ENCODE measurements around the gene POU6F2. TPM values are rescaled to one million over a fixed set of nuclear protein-coding genes. Genes with fewer than 3 reads are reported as not detected.
A peak's percentile ranks its signal among the peaks of the same experiment; 100 is the strongest.

The POU6F2 gene
- total RNA-seq, 4 donors from 2014 or later = 0.48 to 0.82 TPM; not detected in 2

DNA sequence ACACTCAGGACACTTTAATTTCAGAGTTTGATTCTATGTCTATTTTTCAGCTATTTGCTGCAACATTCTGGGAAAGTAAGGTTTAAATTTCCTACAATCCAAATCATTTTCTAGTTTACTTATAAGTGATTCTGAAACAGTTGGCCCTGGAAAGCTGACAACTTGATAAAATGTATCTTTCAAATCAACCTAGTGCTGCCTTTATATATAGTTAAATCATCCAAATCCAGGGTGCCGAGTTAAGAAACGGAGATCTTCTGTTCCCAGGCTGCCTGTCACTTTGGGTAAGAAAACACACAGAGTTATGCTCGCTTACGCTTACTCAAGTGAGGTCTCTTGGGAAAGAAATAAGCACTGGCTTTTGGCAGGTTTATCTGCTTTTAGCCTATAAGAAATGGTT lies 175.0 kb downstream of the POU6F2 start:
- WGBS, 2 donors (ENCODE audit: low coverage in 1 of 2) = 78 to 89% methylated on average over 4 of the region's 4 CpGs
- no peak overlapping the region for H3K4me3 ChIP-seq
- H3K27me3 ChIP-seq = no peaks in the 10 kb centered on the region
- no peaks in the 10 kb centered on the region for H3K36me3 ChIP-seq
- TF ChIP-seq CTCF (IDR thresholded peaks at IDR 0.05) (no peak), POLR2AphosphoS5 (IDR thresholded peaks at IDR 0.05) (no peak), POLR2A (IDR thresholded peaks at IDR 0.05) (no peak), EP300 (IDR thresholded peaks at IDR 0.05; ENCODE audit: low read depth) (no peak)
- in situ Hi-C loops (cut with MboI; ENCODE audit: low pct_ligation_motif_present in 1 of 4, low pct_unique_long_range_greater_than_20kb in 1 of 4, low sequenced_read_pairs in 3 of 4) = no loop called here
- H3K4me1 ChIP-seq = no peaks in the 10 kb centered on the region
- intact Hi-C loops (cut with DNase I; ENCODE audit: low total_unique reads) = no loop called here
- H3K27ac ChIP-seq = no peak overlapping the region
- DNase-seq = no peak
- no peaks in the 10 kb centered on the region for H3K9me3 ChIP-seq

DNA sequence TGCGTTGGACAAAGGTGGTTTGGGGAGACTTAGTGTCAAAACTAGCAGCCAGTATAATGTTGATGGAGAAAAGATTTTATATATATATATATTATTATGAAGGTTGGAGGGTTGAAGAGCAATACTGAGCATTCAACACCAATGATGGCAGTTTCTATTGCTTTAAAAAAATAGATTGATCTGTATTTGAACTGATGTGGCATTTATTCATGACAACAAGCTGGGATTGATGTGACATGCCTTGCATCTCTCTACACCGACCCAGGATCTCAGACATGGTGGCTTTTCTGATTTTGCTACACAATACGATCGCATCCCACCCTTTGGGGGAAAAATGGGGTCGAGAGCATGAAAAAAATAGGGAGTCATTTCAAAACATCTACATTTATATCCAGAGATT lies 175.4 kb downstream of the POU6F2 start:
- Histone ChIP-seq H3K36me3 (no peaks in the 10 kb centered on the region), H3K27ac (no peak overlapping the region), H3K4me1 (no peaks in the 10 kb centered on the region), H3K4me3 (no peak overlapping the region), H3K9me3 (no peaks in the 10 kb centered on the region), H3K27me3 (no peaks in the 10 kb centered on the region)
- intact Hi-C loops (cut with DNase I; ENCODE audit: low total_unique reads) (no loop called here), in situ Hi-C loops (cut with MboI; ENCODE audit: low pct_ligation_motif_present in 1 of 4, low pct_unique_long_range_greater_than_20kb in 1 of 4, low sequenced_read_pairs in 3 of 4) (no loop called here)
- WGBS, 2 donors (ENCODE audit: low coverage in 1 of 2) = 87 to 89% methylated on average over 4 to 5 of the region's 5 CpGs
- no peak for TF ChIP-seq POLR2AphosphoS5 (IDR thresholded peaks at IDR 0.05)
- no peak for DNase-seq

DNA sequence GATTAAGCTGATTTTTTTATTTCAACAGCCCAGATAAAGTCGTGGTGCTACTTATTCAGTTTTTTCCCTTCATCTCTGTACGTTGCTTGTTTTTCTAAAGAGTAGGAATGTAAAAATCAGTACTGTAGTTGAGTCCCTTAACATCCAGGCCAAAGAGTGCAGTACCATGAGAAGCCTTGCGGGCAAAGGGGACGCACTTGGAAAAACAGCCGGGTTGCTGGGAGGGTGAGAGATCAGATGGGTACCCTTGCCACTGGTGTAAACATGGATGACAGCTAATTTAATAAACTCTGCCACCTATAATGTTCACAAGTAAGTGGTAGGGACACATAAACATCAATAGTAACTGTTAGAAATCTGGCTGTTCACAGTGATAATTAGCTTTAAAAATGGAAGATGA lies 175.9 kb downstream of the POU6F2 start:
- no peak for DNase-seq
- in situ Hi-C loops (cut with MboI; ENCODE audit: low pct_ligation_motif_present in 1 of 4, low pct_unique_long_range_greater_than_20kb in 1 of 4, low sequenced_read_pairs in 3 of 4) (no loop called here), intact Hi-C loops (cut with DNase I; ENCODE audit: low total_unique reads) (no loop called here)
- Histone ChIP-seq H3K9me3 (no peaks in the 10 kb centered on the region), H3K27me3 (no peaks in the 10 kb centered on the region), H3K4me1 (no peaks in the 10 kb centered on the region), H3K27ac (no peak overlapping the region), H3K36me3 (no peaks in the 10 kb centered on the region), H3K4me3 (no peak overlapping the region)
- WGBS, 2 donors (ENCODE audit: low coverage in 1 of 2) = 71 to 90% methylated on average over 5 of the region's 5 CpGs
- TF ChIP-seq POLR2A (IDR thresholded peaks at IDR 0.05) = no peak
- peak in 1 of 5 experiments; percentile 8 for TF ChIP-seq CTCF (IDR thresholded peaks at IDR 0.05)

GRCh38 chr7:39154815-39155214 lies 177.1 kb downstream of the POU6F2 start:
- Histone ChIP-seq H3K27me3 (no peaks in the 10 kb centered on the region), H3K9me3 (no peaks in the 10 kb centered on the region), H3K4me3 (no peak overlapping the region), H3K36me3 (no peaks in the 10 kb centered on the region), H3K27ac (no peak overlapping the region), H3K4me1 (no peaks in the 10 kb centered on the region)
- 69% methylated on average over 2 of the region's 2 CpGs; no CpG with 5 or more reads in 1 of the 2 donors for WGBS, 2 donors (ENCODE audit: low coverage in 1 of 2)
- DNase-seq = no peak
- intact Hi-C loops (cut with DNase I; ENCODE audit: low total_unique reads) = no loop called here
- no peak for TF ChIP-seq CTCF (IDR thresholded peaks at IDR 0.05)
- TF ChIP-seq POLR2AphosphoS5 (IDR thresholded peaks at IDR 0.05) = no peak
- no peak for TF ChIP-seq POLR2A (IDR thresholded peaks at IDR 0.05)
- no peak for TF ChIP-seq EP300 (IDR thresholded peaks at IDR 0.05; ENCODE audit: low read depth)
- in situ Hi-C loops (cut with MboI; ENCODE audit: low pct_ligation_motif_present in 1 of 4, low pct_unique_long_range_greater_than_20kb in 1 of 4, low sequenced_read_pairs in 3 of 4) = no loop called here

DNA sequence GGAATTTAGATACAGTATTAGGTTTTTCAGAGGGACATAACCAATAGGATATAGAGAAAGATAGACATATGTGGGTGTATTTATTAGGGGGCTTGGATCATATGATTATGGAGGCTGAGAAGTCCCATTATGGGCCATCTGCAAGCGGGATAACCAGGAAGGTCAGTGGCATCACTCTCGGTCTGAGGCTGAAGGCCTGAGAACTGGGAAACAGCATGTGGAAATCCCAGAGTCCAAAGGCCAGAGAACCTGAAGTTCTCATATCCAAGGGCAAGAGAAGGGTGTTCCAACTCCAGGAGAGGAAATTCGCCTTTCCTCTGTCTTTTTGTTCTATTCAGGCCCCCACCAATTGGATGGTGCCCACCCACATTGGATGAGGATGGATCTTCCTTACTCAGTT lies 180.7 kb downstream of the POU6F2 start:
- in situ Hi-C loops (cut with MboI; ENCODE audit: low pct_ligation_motif_present in 1 of 4, low pct_unique_long_range_greater_than_20kb in 1 of 4, low sequenced_read_pairs in 3 of 4) (no loop called here), intact Hi-C loops (cut with DNase I; ENCODE audit: low total_unique reads) (no loop called here)
- H3K4me3 ChIP-seq = no peak overlapping the region
- 40 to 82% methylated on average over 1 to 3 of the region's 3 CpGs for WGBS, 2 donors (ENCODE audit: low coverage in 1 of 2)
- H3K4me1 ChIP-seq = no peaks in the 10 kb centered on the region
- no peak overlapping the region for H3K27ac ChIP-seq
- DNase-seq = no peak
- H3K36me3 ChIP-seq = no peaks in the 10 kb centered on the region
- no peaks in the 10 kb centered on the region for H3K27me3 ChIP-seq
- H3K9me3 ChIP-seq = no peaks in the 10 kb centered on the region
- TF ChIP-seq CTCF (IDR thresholded peaks at IDR 0.05) = no peak
- no peak for TF ChIP-seq EP300 (IDR thresholded peaks at IDR 0.05; ENCODE audit: low read depth)
- no peak for TF ChIP-seq POLR2AphosphoS5 (IDR thresholded peaks at IDR 0.05)
- TF ChIP-seq POLR2A (IDR thresholded peaks at IDR 0.05) = no peak

Data from transverse colon (tissue), 4 donors.